ELR (cell line): ENCODE data around the gene R3HCC1L.
A peak's percentile ranks its signal among the peaks of the same experiment; 100 is the strongest.
"Not testable (repeated sequence)": the region's sequence is repeated elsewhere in the genome, so short reads cannot be mapped to it uniquely, and the experiment has no call there.

Experiments used
- DNase-seq: peaks from one replicate; pipeline ENCODE4 v3.0.0-alpha.2; 2015; ENCODE audit warnings: low read depth

Gene R3HCC1L

GRCh38 chr10:98172495-98172894, 38.0 kb downstream of the R3HCC1L start:
- no peak for DNase-seq

GRCh38 chr10:98173260-98173659, 38.8 kb downstream of the R3HCC1L start:
- no peak for DNase-seq

GRCh38 chr10:98182351-98182915, 48.0 kb downstream of the R3HCC1L start:
- not testable (repeated sequence) for DNase-seq

GRCh38 chr10:98186681-98187080, 52.2 kb downstream of the R3HCC1L start:
- DNase-seq: peak; percentile 38

- DNase-seq: not testable (repeated sequence)
These were observed 56.3 kb downstream of the R3HCC1L start for GRCh38 chr10:98190773-98191172.

GRCh38 chr10:98193037-98193436, 58.6 kb downstream of the R3HCC1L start:
- no peak for DNase-seq

- no peak for DNase-seq
These were observed 60.2 kb downstream of the R3HCC1L start for GRCh38 chr10:98194633-98195032.

GRCh38 chr10:98195120-98195519, 60.7 kb downstream of the R3HCC1L start:
- DNase-seq: no peak

- no peak for DNase-seq
These were observed 62.5 kb downstream of the R3HCC1L start for GRCh38 chr10:98196985-98197384.

GRCh38 chr10:98201760-98202159, 67.3 kb downstream of the R3HCC1L start:
- DNase-seq: no peak

GRCh38 chr10:98202378-98202777, 67.9 kb downstream of the R3HCC1L start:
- DNase-seq: no peak

- DNase-seq: no peak
These were observed 70.9 kb downstream of the R3HCC1L start for GRCh38 chr10:98205351-98205750.

GRCh38 chr10:98208925-98209324, 74.5 kb downstream of the R3HCC1L start:
- peak; percentile 49 for DNase-seq

GRCh38 chr10:98209441-98209840, 75.0 kb downstream of the R3HCC1L start:
- DNase-seq: no peak

GRCh38 chr10:98212196-98212595, 77.7 kb downstream of the R3HCC1L start:
- DNase-seq: no peak

- no peak for DNase-seq
These were observed 79.3 kb downstream of the R3HCC1L start for GRCh38 chr10:98213740-98214139.

GRCh38 chr10:98215373-98215772, 80.9 kb downstream of the R3HCC1L start:
- DNase-seq: no peak

GRCh38 chr10:98217801-98218200, 83.3 kb downstream of the R3HCC1L start:
- DNase-seq: no peak

GRCh38 chr10:98223874-98224273, 89.4 kb downstream of the R3HCC1L start:
- no peak for DNase-seq

GRCh38 chr10:98224509-98224908, 90.1 kb downstream of the R3HCC1L start:
- DNase-seq: peak; percentile 53

- DNase-seq: no peak
These were observed 90.5 kb downstream of the R3HCC1L start for GRCh38 chr10:98224996-98225395.

- no peak for DNase-seq
These were observed 92.2 kb downstream of the R3HCC1L start for GRCh38 chr10:98226508-98227144.

GRCh38 chr10:98227713-98228112, 93.3 kb downstream of the R3HCC1L start:
- DNase-seq: not testable (repeated sequence)

GRCh38 chr10:98228266-98228665, 93.8 kb downstream of the R3HCC1L start:
- DNase-seq: not testable (repeated sequence)
